Glomerular visceral epithelial cell (primary cell): ENCODE measurements around the gene PHTF1.

Experiments
- DNase-seq: peaks from one replicate; pipeline ENCODE4 v3.0.0-alpha.2; 2016; ENCODE audit errors: extremely low spot score

Gene PHTF1

DNA sequence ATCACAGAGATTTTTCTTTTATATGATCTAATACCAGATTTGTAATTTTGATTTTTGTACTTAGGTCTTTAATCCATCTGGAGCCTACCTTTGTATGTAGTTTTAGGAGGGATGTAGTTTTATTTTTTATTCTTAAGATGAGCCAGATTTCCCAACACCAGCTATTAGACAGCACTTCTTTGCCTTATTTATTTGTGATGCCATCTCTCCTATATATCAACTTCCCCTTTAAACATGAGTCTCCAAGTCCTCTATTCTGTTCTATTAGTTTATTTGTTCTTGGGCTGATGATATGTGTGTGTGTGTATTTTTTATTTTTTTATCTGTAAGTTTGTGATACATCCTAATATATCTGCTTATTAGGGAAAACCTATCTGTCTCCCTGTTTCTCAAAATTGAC lies 94.2 kb downstream of the PHTF1 start:
- no peak for DNase-seq

DNA sequence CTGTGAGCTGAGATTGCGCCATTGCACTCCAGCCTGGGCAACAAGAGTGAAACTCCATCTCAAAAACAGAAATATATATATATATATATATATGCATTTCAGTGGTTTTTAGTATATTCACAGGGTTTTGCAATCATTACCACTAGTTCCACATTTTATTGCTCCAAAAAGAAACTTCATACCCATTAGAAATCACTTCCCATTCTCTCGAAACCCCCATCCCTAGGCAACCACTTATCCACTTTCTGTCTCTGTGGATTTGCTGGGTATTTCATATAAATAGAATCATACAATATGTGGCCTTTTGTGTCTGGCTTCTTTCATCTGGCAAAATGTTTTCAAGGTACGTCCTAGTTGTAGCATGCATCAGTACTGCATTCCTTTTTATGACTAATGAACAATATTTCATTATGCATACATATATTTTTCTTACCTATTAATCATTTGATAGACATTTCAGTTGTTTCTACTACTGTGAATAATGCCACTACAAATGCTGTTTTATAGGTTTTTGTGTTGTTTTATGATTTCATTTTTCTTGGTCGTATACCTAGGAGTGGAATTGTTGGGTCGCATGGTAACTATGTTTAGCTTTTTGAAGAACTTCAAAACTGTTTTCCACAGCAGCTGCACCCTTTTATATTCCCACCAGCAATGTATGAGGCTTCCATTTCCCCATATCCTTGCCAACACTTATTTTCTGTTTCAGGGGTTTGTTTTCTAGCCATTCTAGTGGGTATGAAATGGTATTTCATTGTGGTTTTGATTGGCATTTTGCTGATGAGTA lies 95.9 kb downstream of the PHTF1 start:
- DNase-seq = no peak

DNA sequence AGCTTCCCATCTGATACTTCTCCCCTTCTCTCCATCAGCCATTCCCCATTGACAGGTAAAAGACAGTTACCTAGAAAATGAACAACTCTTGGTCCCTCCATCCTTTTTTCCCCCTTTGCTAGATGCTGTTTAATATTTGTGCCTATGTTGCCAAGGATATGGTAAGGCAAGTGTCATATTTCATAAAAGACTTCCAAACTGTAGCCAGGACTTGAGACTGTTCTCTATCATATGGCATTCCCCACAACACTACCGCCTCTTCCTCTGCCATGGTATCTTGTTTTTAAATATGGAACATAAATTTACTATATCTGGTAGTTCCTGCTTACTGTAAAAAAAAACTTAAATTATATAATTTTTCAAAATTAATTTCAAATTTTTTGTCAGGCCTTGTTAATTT lies 97.2 kb downstream of the PHTF1 start:
- no peak for DNase-seq

DNA sequence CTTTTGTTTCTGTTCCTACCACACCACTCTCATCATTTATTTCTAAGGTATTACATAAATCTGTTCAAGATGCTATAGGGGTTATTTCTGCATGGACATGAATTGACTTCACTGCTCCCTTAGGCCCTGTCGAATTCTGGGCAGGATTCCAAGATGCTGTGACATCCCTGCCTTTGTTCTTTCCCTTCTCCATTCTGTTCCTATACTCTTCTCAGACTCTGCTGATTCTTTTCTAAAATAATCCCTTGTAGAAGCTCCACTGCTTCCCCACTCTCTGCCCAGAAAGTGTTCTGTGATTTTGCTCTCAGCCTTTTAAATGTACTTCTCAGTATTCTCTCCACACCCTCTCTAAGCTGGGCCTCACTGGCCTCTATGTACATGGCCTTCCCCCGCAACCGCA lies 99.2 kb downstream of the PHTF1 start:
- DNase-seq = no peak

GRCh38 chr1:113659556-113659955 lies 99.7 kb downstream of the PHTF1 start:
- no peak for DNase-seq

- no peak for DNase-seq
These were observed 100.3 kb downstream of the PHTF1 start for GRCh38 chr1:113659035-113659434.

DNA sequence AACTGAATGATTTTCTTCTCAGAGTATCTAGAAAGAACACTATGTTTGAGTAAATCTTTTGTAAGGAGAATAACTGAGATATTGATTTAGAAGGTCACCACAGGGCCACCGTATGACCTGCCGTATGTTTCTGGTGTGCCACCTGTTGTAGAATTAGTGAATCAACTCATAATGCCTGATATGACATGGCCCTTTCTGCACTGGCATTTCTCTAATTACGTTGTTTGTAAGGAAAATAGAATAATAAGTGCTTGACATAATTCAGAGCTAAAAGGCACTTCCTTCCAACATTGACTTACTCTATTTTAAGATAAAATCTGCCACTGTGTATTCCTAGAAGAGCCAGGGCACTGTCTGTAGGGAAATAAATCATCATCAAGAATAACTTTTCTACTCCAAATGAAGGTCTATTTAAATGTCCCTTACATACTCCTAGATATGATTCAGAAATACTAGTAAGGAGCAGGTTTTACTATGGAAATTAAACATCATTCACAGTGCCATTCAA lies 101.7 kb downstream of the PHTF1 start:
- DNase-seq = no peak

GRCh38 chr1:113657126-113657525 lies 102.2 kb downstream of the PHTF1 start:
- DNase-seq = no peak

- no peak for DNase-seq
These were observed 104.4 kb downstream of the PHTF1 start for GRCh38 chr1:113654883-113655282.

DNA sequence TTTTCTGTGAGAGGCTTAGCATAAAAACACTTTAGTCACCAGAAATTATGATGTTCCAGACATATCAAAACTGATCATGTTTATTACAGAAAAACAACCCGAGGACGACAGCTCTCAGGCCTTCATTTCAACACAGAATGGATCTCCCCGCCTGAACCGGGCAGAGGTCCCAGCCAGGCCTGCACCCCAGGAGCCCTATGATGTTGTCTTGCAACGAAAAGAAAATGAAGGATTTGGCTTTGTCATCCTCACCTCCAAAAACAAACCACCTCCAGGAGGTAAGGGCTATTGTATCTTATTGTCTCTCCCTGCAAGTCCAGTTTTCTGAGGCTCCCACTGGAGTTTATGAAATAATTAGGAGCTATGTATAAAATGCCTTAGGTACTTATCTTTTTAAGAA lies 105.5 kb downstream of the PHTF1 start:
- DNase-seq = no peak

DNA sequence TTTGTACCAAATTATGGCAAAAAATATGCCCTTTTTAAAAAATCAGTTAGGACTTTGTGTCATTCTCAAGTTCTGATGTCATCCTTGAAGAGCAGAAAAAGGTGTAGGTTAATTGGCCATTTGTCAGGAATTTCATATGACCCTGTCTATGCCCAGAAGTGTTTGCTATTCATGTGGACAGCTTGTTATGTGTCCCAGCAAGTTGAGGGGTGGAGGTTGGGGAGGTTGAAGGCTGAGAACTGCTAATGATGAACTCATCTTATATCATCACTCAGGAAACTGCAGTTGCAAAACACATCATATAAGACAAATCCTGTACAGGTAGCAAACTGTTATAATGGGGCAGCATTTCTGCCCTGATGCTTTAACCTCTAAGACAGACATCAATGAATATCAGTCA lies 106.5 kb downstream of the PHTF1 start:
- DNase-seq = peak; percentile 9

- no peak for DNase-seq
These were observed 110.8 kb downstream of the PHTF1 start for GRCh38 chr1:113648478-113648877.

- DNase-seq = no peak
These were observed 112.1 kb downstream of the PHTF1 start for GRCh38 chr1:113647164-113647563.
